Naive thymus-derived CD4-positive, alpha-beta T cell (primary cell): ENCODE data around the gene TSPAN18. TPM values are rescaled to one million over a fixed set of nuclear protein-coding genes. Genes with fewer than 3 reads are reported as not detected.

ENCODE experiments used
- ATAC-seq: fragments of 150-1000 bp; cut with Tn5 transposase; 2 replicates; pipeline ENCODE4 v1.10.0; 2021; ENCODE audit warnings: mild to moderate bottlenecking, moderate library complexity
- CTCF ChIA-PET: fragments of 350-600 bp; sonication (Branson Sonifier 250); formaldehyde crosslinking; loops from one replicate; lab custom pipeline; 2021; ENCODE audit warnings: antibody characterized with exemption; lab: Charles Lee
- POLR2A ChIA-PET: fragments of 350-600 bp; sonication (Branson Sonifier 250); formaldehyde crosslinking; loops from one replicate; lab custom pipeline; 2021; ENCODE audit warnings: antibody characterized with exemption, inconsistent platforms; lab: Charles Lee
- DNase-seq, 9 donors: peaks; one replicate each; pipeline versions ENCODE4 v3.0.0 to v3.0.0-alpha.2; 2020 to 2022; ENCODE audit warnings: mixed read lengths in 1 of 9
- H3K27ac ChIP-seq: one replicate; pipeline ENCODE4 v1.7.0; 2013; ENCODE audit warnings: mild to moderate bottlenecking, low read depth, low read length, moderate library complexity
- H3K27me3 ChIP-seq, 2 donors: one replicate each; pipeline ENCODE4 v1.7.0; 2013; ENCODE audit warnings: low read length in 2 of 2, mild to moderate bottlenecking in 2 of 2, moderate library complexity in 2 of 2; ENCODE audit not compliant: control insufficient read depth in 2 of 2, insufficient read depth in 2 of 2
- H3K36me3 ChIP-seq, 3 experiments: 1 replicate in 2 of 3; 2 replicates in 1 of 3; pipeline ENCODE4 v1.7.0; 2013; ENCODE audit warnings: low read length in 3 of 3, mild to moderate bottlenecking in 3 of 3, moderate library complexity in 1 of 3; ENCODE audit not compliant: insufficient read depth in 3 of 3, control insufficient read depth in 2 of 3
- H3K4me1 ChIP-seq, 2 donors: one replicate each; pipeline ENCODE4 v1.7.0; 2013; ENCODE audit warnings: low read length in 2 of 2, mild to moderate bottlenecking in 2 of 2, moderate library complexity in 1 of 2; ENCODE audit not compliant: control insufficient read depth in 2 of 2, insufficient read depth in 2 of 2
- H3K4me3 ChIP-seq: 2 replicates; pipeline ENCODE4 v1.7.0; 2013; ENCODE audit warnings: mild to moderate bottlenecking, low read length
- H3K9me3 ChIP-seq, 3 experiments: 1 replicate in 2 of 3; 2 replicates in 1 of 3; pipeline ENCODE4 v1.7.0; 2013; ENCODE audit warnings: low read length in 3 of 3; ENCODE audit not compliant: control insufficient read depth in 2 of 3
- H3K27ac Mint-ChIP-seq, 9 donors: one replicate each; pipeline ENCODE4 v1.8.0; 2020 to 2022; ENCODE audit warnings: mixed read lengths in 9 of 9, mild to moderate bottlenecking in 8 of 9, moderate library complexity in 5 of 9, inconsistent platforms in 2 of 9
- H3K27me3 Mint-ChIP-seq, 5 donors: one replicate each; pipeline ENCODE4 v1.8.0; 2021 to 2022; ENCODE audit warnings: mixed read lengths in 5 of 5, mild to moderate bottlenecking in 1 of 5
- H3K36me3 Mint-ChIP-seq, 5 donors: one replicate each; pipeline ENCODE4 v1.8.0; 2020 to 2022; ENCODE audit warnings: mixed read lengths in 5 of 5, mild to moderate bottlenecking in 3 of 5, inconsistent platforms in 1 of 5
- H3K4me1 Mint-ChIP-seq, 7 donors: one replicate each; pipeline ENCODE4 v1.8.0; 2020 to 2022; ENCODE audit warnings: mixed read lengths in 7 of 7, mild to moderate bottlenecking in 3 of 7, inconsistent platforms in 1 of 7
- H3K4me3 Mint-ChIP-seq, 10 donors: one replicate each; pipeline ENCODE4 v1.8.0; 2020 to 2022; ENCODE audit warnings: mild to moderate bottlenecking in 10 of 10, mixed read lengths in 10 of 10, moderate library complexity in 6 of 10, inconsistent platforms in 2 of 10
- H3K9me3 Mint-ChIP-seq, 11 donors: one replicate each; pipeline ENCODE4 v1.8.0; 2020 to 2022; ENCODE audit warnings: mixed read lengths in 11 of 11, mild to moderate bottlenecking in 4 of 11, inconsistent platforms in 1 of 11, moderate library complexity in 1 of 11
- intact Hi-C, 2 donors: fragments of 100-400 bp; cut with micrococcal nuclease; formaldehyde crosslinking; loops; one replicate each; pipeline ENCODE4 v1.15.1; 2023
- polyA plus RNA-seq, 2 donors: library from polyadenylated mRNA; unstranded; fragments of 300-500 nt; fragmentation: Illumina TruSeq; gene quantifications; one replicate each; pipeline ENCODE4 v1.2.3, GENCODE V29; 2021
- total RNA-seq, 6 experiments: library from RNA in 5 of 6; stranded (reverse) in 5 of 6; gene quantifications; 1 replicate in 5 of 6; 2 replicates in 1 of 6; pipeline ENCODE4 v1.2.3 and lab custom pipeline; 2021 to 2026

Gene TSPAN18
- total RNA-seq (10 to 100 TPM in 4 of 5 experiments, 1 to 10 TPM in 1; 9.1 to 57.0 (median 40.7) TPM), polyA plus RNA-seq (10 to 100 TPM in 1 of 2 donors, 1 to 10 TPM in 1; 8.8 to 21.7 TPM), total RNA-seq (lab: John Stamatoyannopoulos, UW) (42.4 reads per million, percentile 67 among the genes with 10 or more reads in this experiment)

GRCh38 chr11:44726283-44727113 lies at the start of gene TSPAN18:
Gene TSPAN18, plus strand, starts transcription at chr11:44726962. Its CDS starts 179,455 bp downstream, at chr11:44906417.
- Mint-ChIP-seq H3K36me3 (peaks cover 0 to 10% (median 3%) of the 10 kb centered on the region in 5 donors), H3K4me1 (peaks cover 31 to 54% (median 50%) of the 10 kb centered on the region in 7 donors), H3K9me3 (no peaks in the 10 kb centered on the region), H3K27ac (peak within 1 kb of the TSS; percentile 79 to 96 (median 84)), H3K27me3 (peaks cover 0 to 38% (median 0%) of the 10 kb centered on the region in 5 donors), H3K4me3 (peak within 1 kb of the TSS; percentile 73 to 95 (median 90))
- H3K9me3 ChIP-seq: no peaks in the 10 kb centered on the region
- peaks cover 0 to 7% (median 0%) of the 10 kb centered on the region in 3 experiments for H3K36me3 ChIP-seq
- DNase-seq: peak in 8 of 9 donors; percentile 9 to 39 (median 34)
- ChIA-PET POLR2A (interaction anchor here (0.7 to 1.3 kb wide), 7 partner anchors 12 to 130 kb away, joined by 3 to 5 read pairs (median 4); no protein-coding TSS in a partner anchor), CTCF (interaction anchor here (0.6 to 1.6 kb wide), 6 partner anchors 15 to 181 kb away, joined by 3 to 4 read pairs (median 3); no protein-coding TSS in a partner anchor)
- intact Hi-C loops: loop anchor here (1.0 to 5.0 kb wide), 7 partner anchors 45 to 170 kb away; partner anchors contain the start of gene CD82 (in 2 of the 2)
- H3K4me1 ChIP-seq: peaks cover 10 to 31% of the 10 kb centered on the region in 2 donors
- H3K27me3 ChIP-seq: peaks cover 0 to 3% of the 10 kb centered on the region in 2 donors
- H3K27ac ChIP-seq: peak within 1 kb of the TSS; percentile 75
- peak within 1 kb of the TSS; percentile 72 for H3K4me3 ChIP-seq
- ATAC-seq: peak; percentile 51

GRCh38 chr11:44680982-44681597 lies 45.7 kb upstream of the TSPAN18 start:
- peak overlapping the region; percentile 59 for H3K27ac ChIP-seq
- H3K27me3 ChIP-seq: no peaks in the 10 kb centered on the region
- no peaks in the 10 kb centered on the region for H3K9me3 ChIP-seq
- H3K4me3 ChIP-seq: peak overlapping the region; percentile 59
- H3K4me1 ChIP-seq: peaks cover 26 to 45% of the 10 kb centered on the region in 2 donors
- no peaks in the 10 kb centered on the region for H3K36me3 ChIP-seq
- DNase-seq: peak in 7 of 9 donors; percentile 33 to 73 (median 65)
- intact Hi-C loops: loop anchor here (1.0 to 5.0 kb wide), 3 partner anchors 45 to 114 kb away; partner anchors contain the start of genes TSPAN18 (in 2 of the 2) and CD82 (in 1 of the 2)
- ChIA-PET POLR2A (interaction anchor here (0.6 to 1.4 kb wide), 8 partner anchors 22 to 579 kb away, joined by 3 to 4 read pairs (median 4); no protein-coding TSS in a partner anchor), CTCF (no interaction called here)
- Mint-ChIP-seq H3K27me3 (no peaks in the 10 kb centered on the region), H3K4me1 (peaks cover 39 to 73% (median 58%) of the 10 kb centered on the region in 7 donors), H3K36me3 (peaks cover 0 to 18% (median 0%) of the 10 kb centered on the region in 5 donors), H3K4me3 (peak overlapping the region; percentile 51 to 93 (median 86)), H3K27ac (peak overlapping the region; percentile 38 to 94 (median 82)), H3K9me3 (peaks cover 0 to 8% (median 0%) of the 10 kb centered on the region in 11 donors)
- peak; percentile 73 for ATAC-seq

- intact Hi-C loops: loop anchor here (1.0 to 5.0 kb wide), 3 partner anchors 45 to 114 kb away; partner anchors contain the start of genes TSPAN18 (in 2 of the 2) and CD82 (in 1 of the 2)
- H3K36me3 ChIP-seq: no peaks in the 10 kb centered on the region
- ChIA-PET CTCF (no interaction called here), POLR2A (interaction anchor here (1.0 to 1.4 kb wide), 5 partner anchors 21 to 580 kb away, joined by 3 to 4 read pairs (median 3); no protein-coding TSS in a partner anchor)
- peak overlapping the region; percentile 59 for H3K27ac ChIP-seq
- H3K4me1 Mint-ChIP-seq: peaks cover 40 to 79% (median 63%) of the 10 kb centered on the region in 7 donors
- peak overlapping the region; percentile 38 to 94 (median 82) for H3K27ac Mint-ChIP-seq
- H3K9me3 ChIP-seq: no peaks in the 10 kb centered on the region
- peaks cover 0 to 8% (median 0%) of the 10 kb centered on the region in 11 donors for H3K9me3 Mint-ChIP-seq
- H3K4me3 Mint-ChIP-seq: peak overlapping the region; percentile 51 to 93 (median 86)
- H3K27me3 ChIP-seq: no peaks in the 10 kb centered on the region
- H3K4me1 ChIP-seq: peaks cover 26 to 45% of the 10 kb centered on the region in 2 donors
- no peaks in the 10 kb centered on the region for H3K27me3 Mint-ChIP-seq
- ATAC-seq (no peak), DNase-seq (no peak)
- H3K36me3 Mint-ChIP-seq: peaks cover 0 to 21% (median 0%) of the 10 kb centered on the region in 5 donors
- H3K4me3 ChIP-seq: peak overlapping the region; percentile 59
These were observed 45.1 kb upstream of the TSPAN18 start for GRCh38 chr11:44681698-44682097.

GRCh38 chr11:44684859-44685281 lies 41.9 kb upstream of the TSPAN18 start:
- DNase-seq (no peak), ATAC-seq (no peak)
- H3K27me3 Mint-ChIP-seq: peaks cover 0 to 8% (median 0%) of the 10 kb centered on the region in 5 donors
- H3K27me3 ChIP-seq: no peaks in the 10 kb centered on the region
- no peaks in the 10 kb centered on the region for H3K9me3 ChIP-seq
- ChIA-PET CTCF (no interaction called here), POLR2A (interaction anchor here (0.6 to 0.8 kb wide), 2 partner anchors 13 to 89 kb away, joined by 3 read pairs; no protein-coding TSS in a partner anchor)
- H3K9me3 Mint-ChIP-seq: peaks cover 0 to 13% (median 0%) of the 10 kb centered on the region in 11 donors
- no peak overlapping the region for H3K4me3 Mint-ChIP-seq
- peaks cover 38 to 68% (median 60%) of the 10 kb centered on the region in 7 donors for H3K4me1 Mint-ChIP-seq
- peaks cover 25 to 33% of the 10 kb centered on the region in 2 donors for H3K4me1 ChIP-seq
- H3K4me3 ChIP-seq: no peak overlapping the region
- no peak overlapping the region for H3K27ac ChIP-seq
- no peaks in the 10 kb centered on the region for H3K36me3 ChIP-seq
- H3K36me3 Mint-ChIP-seq: peaks cover 0 to 17% (median 0%) of the 10 kb centered on the region in 5 donors
- peak overlapping the region in 6 of 9 donors; percentile 3 to 44 (median 24) for H3K27ac Mint-ChIP-seq
- intact Hi-C loops: loop anchor here in 1 of 2 donors (5.0 kb wide), 1 partner anchor 118 kb away; the partner anchor contains the start of gene CD82

GRCh38 chr11:44687388-44687787 lies 39.4 kb upstream of the TSPAN18 start:
- no peak for DNase-seq

More at GRCh38 chr11:44687388-44687787, 39.4 kb upstream of the TSPAN18 start:
- H3K27ac ChIP-seq: no peak overlapping the region
- ChIA-PET POLR2A (interaction anchor here (0.8 to 1.3 kb wide), 2 partner anchors 9 to 19 kb away, joined by 3 to 5 read pairs; no protein-coding TSS in a partner anchor), CTCF (no interaction called here)
- H3K27me3 ChIP-seq: no peaks in the 10 kb centered on the region
- H3K4me1 ChIP-seq: peaks cover 3 to 9% of the 10 kb centered on the region in 2 donors
- H3K4me3 ChIP-seq: no peak overlapping the region
- no peaks in the 10 kb centered on the region for H3K36me3 ChIP-seq
- H3K4me3 Mint-ChIP-seq: peak overlapping the region in 1 of 10 donors; percentile 58
- H3K27me3 Mint-ChIP-seq: peaks cover 0 to 8% (median 0%) of the 10 kb centered on the region in 5 donors
- peaks cover 14 to 49% (median 36%) of the 10 kb centered on the region in 7 donors for H3K4me1 Mint-ChIP-seq
- no peaks in the 10 kb centered on the region for H3K9me3 ChIP-seq
- ATAC-seq: no peak
- H3K27ac Mint-ChIP-seq: peak overlapping the region in 5 of 9 donors; percentile 14 to 76 (median 49)
- intact Hi-C loops: no loop called here
- peaks cover 0 to 8% (median 0%) of the 10 kb centered on the region in 5 donors for H3K36me3 Mint-ChIP-seq
- H3K9me3 Mint-ChIP-seq: peaks cover 0 to 9% (median 0%) of the 10 kb centered on the region in 11 donors
